ENCODE data around the gene EXOC4.
"Not testable (repeated sequence)": the region's sequence is repeated elsewhere in the genome, so short reads cannot be mapped to it uniquely, and the experiment has no call there.

The EXOC4 gene

DNA sequence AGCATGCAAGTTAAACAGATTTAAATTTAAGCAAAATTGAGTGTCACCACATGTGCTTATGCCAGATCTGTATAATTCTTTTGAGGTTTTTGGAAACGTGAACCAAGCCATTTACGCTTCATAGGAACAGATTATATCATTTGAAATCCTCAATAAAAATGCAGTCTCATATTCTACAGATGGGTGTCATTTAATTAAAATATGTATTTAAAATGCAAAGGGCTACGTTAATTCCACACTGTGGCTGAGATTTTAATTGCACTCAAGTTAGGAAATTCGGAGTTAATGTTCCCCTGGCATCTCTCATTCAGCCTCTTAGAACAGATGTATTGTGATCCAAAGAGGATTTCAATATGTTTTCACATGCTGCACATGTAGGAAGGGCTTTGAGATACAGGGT is 709.8 kb downstream of the EXOC4 start:
- DNase-seq = no peak

DNA sequence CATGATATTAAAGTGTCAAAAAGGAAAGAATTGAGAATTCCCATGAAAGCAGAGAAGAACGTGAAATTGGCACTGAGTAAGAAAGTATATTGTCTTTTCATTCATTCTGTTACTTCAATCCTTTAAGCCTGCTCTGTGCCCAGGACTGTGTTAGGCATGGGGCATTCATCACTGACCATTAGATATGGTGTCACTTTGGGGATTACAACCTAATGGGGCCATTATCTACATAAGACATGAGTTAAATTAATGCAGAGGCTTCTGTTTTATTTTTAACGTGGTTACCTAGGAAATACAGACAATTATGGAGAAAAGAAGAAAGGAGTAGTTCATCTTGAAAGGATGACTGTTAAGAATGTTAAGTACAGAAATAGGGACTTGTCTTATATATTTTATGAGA is 710.8 kb downstream of the EXOC4 start:
- DNase-seq = no peak

DNA sequence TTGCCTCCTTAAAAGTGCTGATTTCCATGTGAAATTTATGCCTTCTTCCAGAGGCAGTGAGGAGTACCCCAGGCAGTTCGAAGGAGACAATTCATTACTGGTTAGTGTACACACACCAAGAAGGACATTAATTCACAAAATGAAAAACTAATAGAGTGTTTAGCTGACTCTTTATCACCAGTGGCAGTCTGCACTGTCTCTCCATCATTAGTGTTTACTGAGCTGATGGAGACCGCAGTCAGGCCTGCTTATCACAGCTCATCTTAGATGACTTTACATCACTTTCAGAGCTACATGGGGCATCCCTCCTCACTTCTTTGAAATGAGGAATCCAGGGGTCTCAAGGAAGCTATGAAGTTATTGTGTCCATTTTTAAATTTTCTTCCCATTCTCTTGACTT is 718.7 kb downstream of the EXOC4 start:
- DNase-seq = no peak

GRCh38 chr7:133973710-133974109 is 720.8 kb downstream of the EXOC4 start:
- no peak for DNase-seq

GRCh38 chr7:133975130-133975529 is 722.3 kb downstream of the EXOC4 start:
- DNase-seq = no peak

- DNase-seq = no peak
Observed at GRCh38 chr7:133976140-133976539, 723.3 kb downstream of the EXOC4 start.

- no peak for DNase-seq
Observed at GRCh38 chr7:133977409-133978274, 724.8 kb downstream of the EXOC4 start.

DNA sequence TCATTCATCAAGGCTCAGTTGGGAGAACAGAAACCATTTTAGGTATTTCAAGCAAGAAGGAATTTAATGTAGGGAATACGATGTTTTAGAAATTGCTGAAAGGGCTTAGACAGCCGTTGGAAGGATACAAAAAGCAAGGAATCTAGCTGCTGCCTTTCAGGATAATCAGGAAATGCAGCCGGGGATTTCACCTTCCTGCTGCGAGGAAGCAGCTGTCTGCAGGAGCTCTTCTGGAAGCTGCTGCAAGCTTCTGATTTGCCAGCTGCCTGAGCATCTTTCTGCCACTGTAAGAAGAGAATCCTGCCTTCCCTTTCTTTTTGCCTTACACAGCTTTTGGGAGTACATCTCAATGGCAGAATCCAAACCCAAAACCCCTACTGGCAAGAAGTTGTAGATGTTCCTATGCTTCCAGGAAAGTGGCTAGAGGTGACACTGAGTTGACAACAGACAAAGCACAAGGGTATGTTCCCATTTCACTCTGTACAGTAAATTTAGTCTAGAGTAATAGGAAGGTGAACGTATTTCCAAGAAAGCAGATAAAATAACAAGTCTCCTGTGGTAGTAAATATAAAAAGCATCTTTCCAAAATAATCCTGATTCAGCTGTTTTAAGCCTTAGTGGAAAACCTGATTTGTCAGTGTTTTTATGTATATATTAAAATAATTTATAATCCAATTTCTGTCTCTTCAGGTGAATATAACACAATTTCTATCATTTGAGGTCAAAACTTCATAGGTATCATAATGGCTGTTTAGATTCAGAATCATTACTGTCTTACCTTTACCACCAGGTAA is 725.8 kb downstream of the EXOC4 start:
- no peak for DNase-seq

- no peak for DNase-seq
Observed at GRCh38 chr7:133980804-133981203, 727.9 kb downstream of the EXOC4 start.

DNA sequence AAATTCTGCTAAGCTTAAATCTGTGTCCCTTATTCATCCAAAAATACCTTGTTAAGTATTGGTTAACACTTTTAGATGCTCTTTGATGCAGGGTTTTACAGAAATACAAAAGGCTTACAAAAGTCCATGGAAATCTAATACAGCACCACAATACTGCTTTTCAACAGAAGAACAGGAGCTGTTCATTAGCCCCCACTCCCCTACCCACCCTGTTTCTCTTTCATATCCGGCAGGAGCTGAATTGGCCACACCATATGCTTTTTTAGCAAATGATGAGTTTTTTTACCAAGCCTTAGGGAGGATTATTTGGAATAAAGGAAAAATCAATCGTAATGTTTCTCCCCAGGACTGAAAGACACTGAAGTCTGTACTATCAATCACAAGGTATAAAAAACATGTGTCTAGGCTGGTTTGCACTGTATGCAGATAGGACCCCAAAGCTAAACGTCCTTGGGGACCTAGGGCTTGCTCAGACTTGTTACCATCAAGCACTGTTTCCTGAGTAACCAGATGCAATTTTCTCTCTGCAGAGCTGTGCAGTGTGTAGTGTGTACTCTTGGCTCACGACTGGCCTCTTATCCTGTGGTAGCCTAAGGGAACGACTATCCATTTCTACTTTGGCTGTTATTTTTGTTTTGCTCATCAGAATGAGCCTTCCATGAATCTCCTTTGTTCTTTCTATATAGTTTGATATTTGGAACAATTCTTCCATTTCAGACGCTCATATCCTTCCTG is 731.0 kb downstream of the EXOC4 start:
- DNase-seq = no peak

- DNase-seq = no peak
Observed at GRCh38 chr7:133985300-133985699, 732.4 kb downstream of the EXOC4 start.

DNA sequence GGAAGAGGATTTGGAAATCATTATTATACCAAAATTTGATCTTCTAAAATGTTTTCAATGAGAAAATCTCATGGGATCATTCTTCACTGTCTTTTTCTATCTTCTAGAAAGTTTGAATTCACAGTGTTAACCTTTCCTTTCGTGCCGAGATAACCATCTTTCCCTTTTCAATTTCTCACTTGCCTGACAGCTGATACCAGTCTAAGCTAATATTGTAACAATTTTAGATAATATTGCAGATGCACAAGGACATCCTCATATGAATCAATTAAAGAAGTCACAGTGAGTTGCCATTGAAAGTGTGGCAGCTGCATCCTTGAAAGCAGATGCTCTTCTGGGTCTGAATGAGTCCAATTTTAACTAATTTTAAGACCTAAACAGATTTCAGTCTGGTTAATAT is 734.7 kb downstream of the EXOC4 start:
- no peak for DNase-seq

- DNase-seq = no peak
Observed at GRCh38 chr7:133993547-133993946, 740.7 kb downstream of the EXOC4 start.

DNA sequence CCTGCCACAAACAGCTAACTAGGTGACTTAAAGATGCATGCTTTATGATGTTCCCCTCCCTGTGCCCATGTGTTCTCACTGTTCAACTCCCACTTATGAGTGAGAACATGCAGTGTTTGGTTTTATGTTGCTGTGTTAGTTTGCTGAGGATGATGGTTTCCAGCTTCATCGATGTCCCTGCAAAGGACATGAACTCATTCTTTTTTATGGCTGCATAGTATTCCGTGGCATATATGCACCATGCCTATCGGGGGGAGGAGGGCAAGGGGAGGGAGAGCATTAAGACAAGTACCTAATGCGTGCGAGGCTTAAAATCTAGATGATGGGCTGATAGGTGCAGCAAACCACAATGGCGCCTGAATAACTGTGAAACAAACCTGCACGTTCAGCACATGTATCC is 741.2 kb downstream of the EXOC4 start:
- DNase-seq = not testable (repeated sequence)

DNA sequence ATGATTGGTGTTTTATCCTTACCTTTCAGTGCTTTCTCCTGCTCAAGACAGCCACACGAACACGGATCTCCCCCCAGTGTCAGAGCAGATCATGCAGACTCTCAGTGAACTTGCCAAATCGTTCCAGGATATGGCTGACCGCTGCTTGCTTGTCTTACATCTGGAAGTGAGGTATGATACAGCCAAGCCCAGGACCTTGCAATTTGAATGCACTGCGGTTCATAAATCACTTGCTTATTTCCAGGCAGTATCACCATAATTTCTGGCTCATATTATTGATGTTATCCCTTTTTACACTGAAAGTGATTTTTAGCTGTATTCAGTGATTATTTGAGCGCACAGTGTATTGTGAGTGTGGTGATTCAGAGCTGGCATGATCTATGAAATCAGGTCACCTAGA is 744.6 kb downstream of the EXOC4 start:
- no peak for DNase-seq

- DNase-seq = no peak
Observed at GRCh38 chr7:133999178-133999577, 746.3 kb downstream of the EXOC4 start.

GRCh38 chr7:134004829-134005505 is 752.1 kb downstream of the EXOC4 start:
- no peak for DNase-seq

GRCh38 chr7:134009314-134010110 is 756.6 kb downstream of the EXOC4 start:
- DNase-seq = no peak

DNA sequence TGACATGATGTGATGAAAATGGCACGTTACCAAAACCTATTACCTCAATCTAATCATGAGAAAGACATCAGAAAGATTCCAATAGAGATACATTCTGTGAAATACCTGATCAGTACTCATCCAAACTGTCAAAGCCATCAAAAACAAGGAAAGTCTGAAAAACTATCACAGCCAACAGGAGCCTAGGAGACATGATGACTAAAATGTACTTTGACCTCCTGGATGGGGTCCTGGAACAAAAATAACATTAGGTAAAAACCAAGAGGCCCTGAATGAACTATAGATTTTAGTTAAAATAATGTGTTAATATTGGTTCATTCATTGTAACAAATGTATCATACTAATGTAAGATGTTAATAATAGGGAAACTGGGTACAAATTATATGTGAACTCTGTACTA is 760.4 kb downstream of the EXOC4 start:
- DNase-seq = no peak

DNA sequence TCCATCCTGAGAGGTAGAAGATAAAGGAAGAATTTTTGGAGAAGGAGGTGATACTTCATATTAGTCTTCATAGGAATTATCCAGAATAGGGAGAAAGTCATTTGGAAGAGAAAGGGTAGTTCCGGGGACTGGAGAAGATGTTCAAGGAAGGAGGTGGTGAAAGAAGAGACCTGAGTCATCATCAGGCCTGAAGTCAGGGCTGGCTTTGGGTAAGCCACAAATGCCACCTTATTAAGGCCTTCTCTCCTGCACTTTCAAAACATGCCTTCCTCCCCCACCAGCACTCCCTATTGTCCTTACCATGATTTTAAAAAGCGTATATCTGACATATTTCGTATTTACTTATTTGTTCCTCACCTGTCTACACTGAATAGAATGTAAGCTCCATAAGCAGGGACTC is 762.1 kb downstream of the EXOC4 start:
- no peak for DNase-seq

DNA sequence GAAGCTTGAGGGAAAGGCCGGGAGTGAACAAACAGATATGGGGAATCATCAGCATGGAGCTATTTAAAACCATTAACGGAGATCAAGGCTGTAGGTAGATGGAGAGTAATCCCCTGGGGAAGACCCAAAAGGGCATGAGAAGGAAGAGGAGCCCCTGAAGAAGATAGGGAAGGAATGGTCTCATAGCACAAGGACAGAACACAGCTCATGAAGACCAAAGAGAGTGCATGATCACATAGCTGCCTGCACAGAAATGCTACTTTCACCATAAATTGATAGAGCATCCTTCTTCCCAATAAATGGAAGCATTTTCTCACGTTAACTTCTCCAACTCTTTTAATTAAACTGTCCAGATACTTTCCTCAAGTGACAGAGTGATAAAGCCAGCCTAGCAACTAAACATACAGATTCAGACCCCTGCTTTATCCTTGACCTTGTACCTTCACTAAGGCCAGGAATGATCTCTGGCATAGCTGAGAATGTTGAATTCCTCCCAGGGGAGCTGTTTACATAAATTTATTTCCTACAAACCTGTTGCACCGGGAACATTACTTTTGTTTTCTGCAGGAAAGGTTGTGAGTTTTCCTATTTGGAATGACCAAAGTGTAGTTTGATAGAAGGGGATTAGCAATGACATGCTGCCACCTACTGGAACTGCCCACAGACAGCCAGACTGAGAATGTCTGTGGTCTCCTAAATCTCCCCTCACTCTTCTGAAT is 763.5 kb downstream of the EXOC4 start:
- no peak for DNase-seq

All from T1000 (cell line).